Fibroblast of skin of left quadriceps (primary cell): ENCODE measurements around the gene PIGC.

ENCODE experiments used
- DNase-seq, 2 experiments: peaks; one replicate each; pipeline ENCODE4 v3.0.0-alpha.2; 2013; ENCODE audit warnings: low read depth in 2 of 2

The PIGC gene

DNA sequence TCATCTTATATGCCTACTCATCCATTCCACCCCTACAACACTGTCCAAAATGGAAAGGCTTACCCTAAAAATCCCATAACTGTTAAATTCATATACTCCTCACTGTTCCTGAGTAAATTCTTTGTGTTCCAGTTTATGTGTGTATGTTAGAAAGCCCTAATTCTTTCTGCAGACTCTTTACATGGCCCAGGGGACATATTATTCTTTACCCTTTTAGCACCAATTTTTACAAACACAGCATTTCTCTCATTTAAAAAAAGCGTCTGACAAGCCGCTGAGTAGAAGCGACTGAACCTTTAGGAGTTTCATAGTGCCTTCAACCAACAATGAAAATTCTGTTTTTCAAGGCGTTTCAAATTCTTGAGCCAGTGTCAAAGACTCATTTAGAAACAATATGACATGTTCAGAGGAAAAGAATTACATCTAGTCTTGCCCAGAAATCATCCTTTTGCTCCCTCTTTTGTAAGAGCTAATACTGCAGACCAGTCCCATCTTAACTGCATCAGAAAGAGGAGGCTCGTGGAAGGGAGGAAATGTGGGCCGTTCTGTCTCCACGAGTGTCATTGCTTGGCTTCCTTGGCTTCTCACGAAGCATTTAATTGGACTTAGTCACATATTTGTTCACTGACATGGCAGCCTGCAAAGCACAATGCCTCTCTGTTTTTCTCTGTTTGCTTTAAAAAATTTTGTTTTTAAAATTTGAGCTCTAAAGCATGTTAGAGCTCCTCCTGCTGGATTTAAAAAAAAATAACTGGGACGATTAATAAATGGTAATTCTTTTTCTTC, 44.7 kb downstream of the PIGC start:
- DNase-seq = peak; percentile 95

DNA sequence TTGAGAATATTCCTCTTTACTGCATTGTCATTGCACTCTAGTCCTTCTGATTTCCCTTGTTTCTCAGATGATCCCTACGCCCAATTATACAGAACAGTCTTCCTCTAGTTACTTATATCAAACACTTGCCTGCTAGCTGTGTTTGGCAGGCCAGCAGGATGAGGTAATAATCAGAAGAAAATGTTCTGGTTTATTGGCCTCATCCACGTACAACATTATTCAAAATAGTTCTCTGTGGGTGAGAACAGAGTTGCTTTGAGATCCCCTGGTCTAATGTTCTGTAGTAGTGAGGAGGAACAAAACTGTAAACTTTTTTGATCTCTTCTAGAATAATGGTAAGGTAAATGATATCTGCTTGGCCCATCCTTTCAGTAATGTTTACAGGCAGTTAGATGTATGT, 45.7 kb downstream of the PIGC start:
- DNase-seq = no peak

DNA sequence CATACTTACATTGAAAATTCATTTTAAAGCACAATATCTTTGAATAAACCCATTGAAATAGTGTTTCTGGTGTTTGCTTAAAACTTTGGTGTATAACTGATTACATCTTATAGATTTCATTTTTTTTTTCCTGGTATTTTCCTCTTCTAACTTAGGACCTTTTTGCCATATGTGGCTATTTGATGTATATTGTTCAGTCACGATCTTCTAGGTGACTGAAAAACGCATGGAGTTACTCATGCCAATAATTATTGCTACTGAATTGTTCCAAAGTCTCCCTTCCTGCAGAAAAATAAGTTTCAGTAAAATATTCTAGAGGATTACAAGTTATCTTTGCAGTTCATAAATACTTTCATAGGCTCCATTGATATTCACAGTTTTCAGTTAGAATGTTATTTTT, 46.2 kb downstream of the PIGC start:
- DNase-seq = no peak

DNA sequence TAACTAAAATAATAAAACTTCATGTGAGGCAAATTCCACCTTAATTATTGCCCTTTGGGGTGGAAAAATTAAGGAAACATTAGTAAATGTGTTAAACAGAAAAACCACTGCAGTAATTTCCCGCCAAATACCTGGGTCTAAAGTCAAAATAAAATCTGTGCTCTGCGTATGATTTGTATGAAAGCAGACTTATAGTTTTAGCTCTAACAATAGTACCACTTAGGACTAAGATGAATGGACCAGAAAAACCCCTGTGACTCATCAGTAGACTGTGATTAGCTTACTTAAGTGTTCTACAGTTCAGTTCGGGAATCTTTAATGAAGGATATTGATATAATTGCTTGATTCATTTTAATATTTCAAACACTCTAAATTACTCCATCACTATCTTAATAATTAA, 46.6 kb downstream of the PIGC start:
- no peak for DNase-seq

DNA sequence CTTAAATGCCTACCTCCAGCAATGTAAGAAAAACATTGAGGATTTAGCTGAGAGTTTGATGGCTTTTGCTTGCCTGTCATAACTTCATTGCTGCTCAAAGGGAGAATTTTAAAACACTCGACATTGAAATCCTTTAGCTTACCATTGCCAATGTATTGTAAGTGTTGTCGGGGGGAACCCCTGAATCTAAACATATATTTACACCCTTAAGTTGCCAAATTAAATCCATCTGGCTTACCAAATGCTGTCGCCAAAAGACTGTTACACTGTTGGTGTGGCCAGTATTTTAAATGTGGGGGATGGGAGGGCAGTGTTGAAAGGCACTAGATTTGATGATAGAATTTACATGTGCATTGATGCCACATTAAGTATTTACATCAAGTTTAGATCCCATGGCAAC, 48.3 kb downstream of the PIGC start:
- no peak for DNase-seq

DNA sequence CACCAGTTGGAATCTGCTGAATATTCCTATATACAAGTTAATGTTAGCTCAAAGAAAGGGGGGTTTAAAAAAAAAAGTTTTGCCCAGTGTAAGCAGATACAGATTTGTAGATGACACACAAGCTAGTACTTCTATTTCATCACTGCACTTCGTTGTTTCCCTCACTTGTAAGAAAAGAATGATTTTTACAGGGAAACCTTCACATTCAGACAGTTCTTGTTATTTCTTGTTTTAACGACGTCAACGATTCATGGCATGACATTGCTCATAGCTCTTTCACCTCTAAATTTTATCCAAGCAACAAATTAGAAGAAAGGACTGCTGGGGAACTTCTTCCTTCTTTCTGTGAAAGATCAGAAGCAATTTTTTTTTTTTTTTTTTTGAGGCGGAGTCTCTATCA, 49.1 kb downstream of the PIGC start:
- no peak for DNase-seq

DNA sequence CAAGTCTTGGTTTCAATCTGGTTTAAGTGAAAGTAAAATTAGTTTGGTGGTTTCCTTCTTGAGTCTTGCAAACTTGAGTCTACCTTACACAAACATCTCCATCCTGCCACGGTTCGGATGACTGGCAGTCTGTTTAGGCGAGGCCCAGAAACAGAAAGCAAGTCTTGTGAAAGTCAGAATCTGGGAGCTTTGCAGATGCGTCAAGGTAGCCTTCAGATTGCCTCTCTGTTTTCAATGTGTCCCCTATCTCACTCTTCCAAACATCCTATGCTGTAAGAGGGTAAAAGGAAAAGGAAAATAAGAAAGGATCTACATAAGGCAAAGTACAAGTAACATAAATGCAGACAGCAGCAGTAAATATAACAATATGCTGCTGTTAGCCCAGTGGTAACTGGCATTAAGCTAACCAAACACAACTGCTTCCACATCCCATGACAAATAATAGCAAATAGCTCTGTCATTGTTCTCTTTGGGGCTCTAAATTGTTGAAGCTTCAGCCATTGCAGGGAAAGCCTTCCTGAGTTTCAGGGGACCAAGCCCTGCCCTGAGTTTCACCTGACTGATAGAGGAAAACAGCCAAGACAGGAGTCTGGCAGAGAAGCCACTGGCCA, 49.6 kb downstream of the PIGC start:
- DNase-seq = no peak

DNA sequence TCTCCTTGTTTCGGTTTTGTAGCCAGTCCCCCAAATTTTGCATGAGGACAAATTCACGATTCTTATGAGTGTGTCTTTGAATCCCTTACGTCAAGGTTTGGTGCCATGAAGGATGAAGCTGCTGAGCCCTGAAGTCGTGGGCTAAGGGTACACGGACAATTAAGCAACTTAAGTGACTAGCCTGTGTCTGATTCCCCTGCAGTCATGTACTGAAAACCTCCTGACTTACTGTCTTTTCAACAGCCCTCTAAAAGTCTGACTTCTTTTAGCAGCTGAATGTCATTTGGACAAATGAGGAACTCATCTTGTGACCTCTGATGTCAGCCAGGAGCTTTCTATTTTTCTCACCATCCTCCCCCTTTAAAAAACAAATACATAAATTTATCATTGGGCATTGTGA, 50.5 kb downstream of the PIGC start:
- no peak for DNase-seq

DNA sequence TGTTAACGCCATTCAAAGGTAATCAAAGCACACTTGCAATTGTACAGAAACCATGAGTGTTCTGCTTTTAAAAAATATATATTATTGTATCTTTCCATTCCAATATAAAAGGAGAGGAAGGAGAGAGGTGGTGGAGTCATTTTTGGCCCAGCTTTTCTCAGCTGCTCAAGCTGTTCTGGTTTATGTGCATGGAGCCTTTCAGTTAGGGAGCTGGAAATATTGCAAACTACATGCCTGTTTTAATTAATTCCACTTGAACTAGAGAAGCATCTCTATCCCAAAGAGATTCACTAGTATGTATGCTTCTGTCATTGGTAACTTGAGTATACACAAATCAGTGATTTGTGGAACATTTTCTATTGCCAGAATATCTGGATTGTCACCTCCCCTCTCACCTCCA, 51.9 kb downstream of the PIGC start:
- no peak for DNase-seq
